Activated naive CD4-positive, alpha-beta T cell treated with anti-CD3 and anti-CD28 coated beads, Interleukin-2, amount 50 U/mL, for 16 hours (primary cell): ENCODE measurements around the gene ZC3H18.
"Not testable (repeated sequence)": the region's sequence is repeated elsewhere in the genome, so short reads cannot be mapped to it uniquely, and the experiment has no call there.

Experiments used
- DNase-seq: peaks from one replicate; pipeline ENCODE4 v3.0.0-alpha.2; 2020

ZC3H18 gene

GRCh38 chr16:88658714-88659113 lies 88.5 kb downstream of the ZC3H18 start:
- DNase-seq = no peak

- no peak for DNase-seq
Observed at GRCh38 chr16:88659160-88659559, 89.0 kb downstream of the ZC3H18 start.

- no peak for DNase-seq
Observed at GRCh38 chr16:88661468-88661867, 91.3 kb downstream of the ZC3H18 start.

GRCh38 chr16:88662222-88662842 lies 92.1 kb downstream of the ZC3H18 start:
- DNase-seq = peak; percentile 30

- peak; percentile 96 for DNase-seq
Observed at GRCh38 chr16:88662843-88663606, 92.8 kb downstream of the ZC3H18 start, which contains the start of gene MVD. TSS of gene MVD (minus strand) at chr16:88663091. CDS start at chr16:88663080, 11 bp downstream.

- no peak for DNase-seq
Observed at GRCh38 chr16:88665148-88665547, 94.9 kb downstream of the ZC3H18 start.

- no peak for DNase-seq
Observed at GRCh38 chr16:88665570-88665969, 95.4 kb downstream of the ZC3H18 start.

GRCh38 chr16:88667461-88667860 lies 97.3 kb downstream of the ZC3H18 start:
- DNase-seq = no peak

GRCh38 chr16:88669493-88669892 lies 99.3 kb downstream of the ZC3H18 start:
- DNase-seq = not testable (repeated sequence)

- no peak for DNase-seq
Observed at GRCh38 chr16:88669980-88670379, 99.8 kb downstream of the ZC3H18 start.

- no peak for DNase-seq
Observed at GRCh38 chr16:88671806-88672205, 101.6 kb downstream of the ZC3H18 start.

- DNase-seq = no peak
Observed at GRCh38 chr16:88672776-88673175, 102.6 kb downstream of the ZC3H18 start.

- DNase-seq = no peak
Observed at GRCh38 chr16:88673716-88674379, 103.6 kb downstream of the ZC3H18 start.

GRCh38 chr16:88676502-88677242 lies 106.5 kb downstream of the ZC3H18 start:
- DNase-seq = no peak

GRCh38 chr16:88677721-88678120 lies 107.5 kb downstream of the ZC3H18 start:
- DNase-seq = no peak

GRCh38 chr16:88678224-88678979 lies 108.2 kb downstream of the ZC3H18 start:
- no peak for DNase-seq

- DNase-seq = no peak
Observed at GRCh38 chr16:88680554-88681083, 110.4 kb downstream of the ZC3H18 start.

GRCh38 chr16:88681084-88681680 lies 111.0 kb downstream of the ZC3H18 start:
- DNase-seq = peak; percentile 58
